CD14-positive monocyte (primary cell): ENCODE measurements around the gene MAP1LC3B. TPM values are rescaled to one million over a fixed set of nuclear protein-coding genes. Genes with fewer than 3 reads are reported as not detected.

Experiments used
- DNase-seq, 3 donors: peaks; one replicate each; pipeline ENCODE4 v3.0.0-alpha.2; 2011 to 2022
- H2AFZ ChIP-seq: 2 replicates; pipeline ENCODE4 v1.6.0; 2012; ENCODE audit warnings: mild to moderate bottlenecking, low read depth, low read length, inconsistent platforms; ENCODE audit not compliant: insufficient read depth, poor library complexity, severe bottlenecking
- H3K27ac ChIP-seq, 2 donors: 1 replicate in 1 of 2; 2 replicates in 1 of 2; pipeline ENCODE4 v1.5.1; 2012 to 2013; ENCODE audit warnings: low read length in 2 of 2, control low read depth in 1 of 2, inconsistent platforms in 1 of 2, low read depth in 1 of 2, mild to moderate bottlenecking in 1 of 2
- H3K27me3 ChIP-seq, 2 donors: one replicate each; pipeline versions ENCODE4 v1.6.0 to v1.6.1; 2011 to 2013; ENCODE audit warnings: low read length in 2 of 2; ENCODE audit not compliant: control insufficient read depth in 2 of 2, insufficient read depth in 2 of 2
- H3K36me3 ChIP-seq, 2 donors: replicated peaks in 1 of 2; 1 replicate in 1 of 2; 2 replicates in 1 of 2; pipeline versions ENCODE4 v1.5.1 to v1.6.1; 2012 to 2013; ENCODE audit warnings: low read length in 2 of 2, control low read depth in 1 of 2, inconsistent platforms in 1 of 2, mild to moderate bottlenecking in 1 of 2; ENCODE audit not compliant: insufficient read depth in 2 of 2, control insufficient read depth in 1 of 2
- H3K4me1 ChIP-seq, 2 donors: 1 replicate in 1 of 2; 2 replicates in 1 of 2; pipeline versions ENCODE4 v1.5.1 to v1.6.1; 2012 to 2013; ENCODE audit warnings: low read length in 2 of 2, control low read depth in 1 of 2, inconsistent platforms in 1 of 2, mild to moderate bottlenecking in 1 of 2, moderate library complexity in 1 of 2; ENCODE audit not compliant: insufficient read depth in 2 of 2, control insufficient read depth in 1 of 2
- H3K4me2 ChIP-seq: replicated peaks from 2 replicates; pipeline ENCODE3; 2012; ENCODE audit warnings: low read length, moderate library complexity, mild to moderate bottlenecking; ENCODE audit not compliant: poor library complexity, severe bottlenecking; ENCODE audit errors: extremely low read depth
- H3K4me3 ChIP-seq, 3 experiments: fragments of 200-600 bp in 1 of 3; sonication (generic) in 1 of 3; replicated peaks in 1 of 3; 1 replicate in 2 of 3; 2 replicates in 1 of 3; pipeline ENCODE4 v1.5.1; 2011 to 2013; ENCODE audit warnings: low read length in 3 of 3, mild to moderate bottlenecking in 3 of 3, control low read depth in 2 of 3, low read depth in 2 of 3, inconsistent platforms in 1 of 3, moderate library complexity in 1 of 3
- H3K79me2 ChIP-seq: 2 replicates; pipeline ENCODE4 v1.6.0; 2012; ENCODE audit warnings: mild to moderate bottlenecking, control low read depth, inconsistent platforms, low read length, moderate library complexity; ENCODE audit not compliant: insufficient read depth
- H3K9ac ChIP-seq: 2 replicates; pipeline ENCODE4 v1.6.0; 2017; ENCODE audit warnings: low read length, mild to moderate bottlenecking; ENCODE audit not compliant: insufficient read depth, poor library complexity, severe bottlenecking
- H3K9me3 ChIP-seq, 2 donors: replicated peaks in 1 of 2; 1 replicate in 1 of 2; 2 replicates in 1 of 2; pipeline versions ENCODE4 v1.5.1 to v1.6.1; 2012 to 2013; ENCODE audit warnings: low read length in 2 of 2, control low read depth in 1 of 2; ENCODE audit not compliant: control insufficient read depth in 1 of 2, insufficient read depth in 1 of 2
- H4K20me1 ChIP-seq: 2 replicates; pipeline ENCODE4 v1.6.0; 2012; ENCODE audit warnings: mild to moderate bottlenecking, low read length, control low read depth, moderate library complexity; ENCODE audit not compliant: insufficient read depth
- H3K27ac Mint-ChIP-seq, 7 donors: one replicate each; pipeline ENCODE4 v1.8.0; 2020; ENCODE audit warnings: mild to moderate bottlenecking in 7 of 7, mixed read lengths in 7 of 7, moderate library complexity in 6 of 7, inconsistent platforms in 2 of 7
- H3K27me3 Mint-ChIP-seq, 3 donors: one replicate each; pipeline ENCODE4 v1.8.0; 2021 to 2022; ENCODE audit warnings: low read depth in 3 of 3, mild to moderate bottlenecking in 3 of 3, mixed read lengths in 3 of 3, moderate library complexity in 3 of 3, inconsistent platforms in 1 of 3
- H3K36me3 Mint-ChIP-seq, 2 donors: one replicate each; pipeline ENCODE4 v1.8.0; 2020; ENCODE audit warnings: mixed read lengths in 2 of 2, inconsistent platforms in 1 of 2, mild to moderate bottlenecking in 1 of 2
- H3K4me1 Mint-ChIP-seq: one replicate; pipeline ENCODE4 v1.8.0; 2020; ENCODE audit warnings: mild to moderate bottlenecking, mixed read lengths
- H3K4me3 Mint-ChIP-seq, 2 donors: one replicate each; pipeline ENCODE4 v1.8.0; 2020; ENCODE audit warnings: mild to moderate bottlenecking in 2 of 2, mixed read lengths in 2 of 2, moderate library complexity in 1 of 2
- H3K9me3 Mint-ChIP-seq, 7 donors: one replicate each; pipeline ENCODE4 v1.8.0; 2020 to 2022; ENCODE audit warnings: mixed read lengths in 7 of 7, mild to moderate bottlenecking in 6 of 7, moderate library complexity in 6 of 7, inconsistent platforms in 2 of 7
- WGBS: methylation state at CpG from one replicate; pipeline ENCODE4 v1.1.5; 2013; ENCODE audit warnings: missing lambda C conversion rate; ENCODE audit not compliant: insufficient coverage; 5-methylcytosine and 5-hydroxymethylcytosine counted together
- intact Hi-C, 2 donors: fragments of 100-400 bp; cut with micrococcal nuclease; formaldehyde crosslinking; loops; one replicate each; pipeline versions ENCODE4 v1.15.0 to v1.15.1; 2023
- polyA plus RNA-seq, 3 donors: library from polyadenylated mRNA; depleted of rRNA in 1 of 3; unstranded in 2 of 3; stranded (reverse) in 1 of 3; fragments of 300-500 nt in 2 of 3; fragments of >200 nt in 1 of 3; fragmentation: Illumina TruSeq in 2 of 3; gene quantifications; 1 replicate in 2 of 3; 2 replicates in 1 of 3; pipeline ENCODE4 v1.2.3, GENCODE V29; 2012 to 2021
- TF ChIP-seq, protein P1 (sequence below): fragments of 200-600 bp; IDR thresholded peaks from one replicate; pipeline ENCODE4 v1.8.0; 2022; ENCODE audit warnings: antibody characterized with exemption, mild to moderate bottlenecking

MAP1LC3B gene
- polyA plus RNA-seq, 3 donors: 102 to 147 (median 140) TPM

DNA sequence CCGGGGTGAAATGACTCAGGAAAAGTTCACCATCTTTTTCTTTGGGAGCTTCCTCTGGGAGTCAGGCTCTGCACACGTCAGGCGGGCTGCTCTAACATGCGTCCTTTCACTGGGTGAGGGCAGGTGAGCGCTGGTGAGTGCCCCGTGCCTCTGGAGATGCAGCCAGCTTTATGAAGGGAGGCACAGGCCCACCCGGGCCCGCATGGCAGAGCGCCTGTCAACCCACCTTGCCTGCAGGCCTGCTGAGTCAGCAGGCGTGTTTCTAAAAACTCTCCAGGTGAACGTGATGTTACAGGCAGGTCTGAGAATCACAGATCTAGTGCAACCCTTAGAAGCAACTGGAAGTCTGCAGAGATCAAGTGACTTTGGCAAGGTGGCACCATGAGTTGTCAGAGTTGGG, 18.4 kb downstream of the MAP1LC3B start:
- no peak overlapping the region for H3K9ac ChIP-seq
- intact Hi-C loops: no loop called here
- peaks cover 2 to 3% (median 3%) of the 10 kb centered on the region in 3 donors for H3K27me3 Mint-ChIP-seq
- H3K4me2 ChIP-seq: no peak overlapping the region
- H3K4me1 Mint-ChIP-seq: peaks cover 12% of the 10 kb centered on the region
- peaks cover 0 to 2% (median 0%) of the 10 kb centered on the region in 7 donors for H3K9me3 Mint-ChIP-seq
- H4K20me1 ChIP-seq: peaks cover 8% of the 10 kb centered on the region
- H3K27ac Mint-ChIP-seq: peak overlapping the region in 1 of 7 donors; percentile 18
- no peaks in the 10 kb centered on the region for H3K9me3 ChIP-seq
- 97% methylated on average over 11 of the region's 11 CpGs for WGBS
- H3K36me3 Mint-ChIP-seq: peaks cover 66 to 79% of the 10 kb centered on the region in 2 donors
- H3K4me3 ChIP-seq: no peak overlapping the region
- peaks cover 7 to 17% of the 10 kb centered on the region in 2 donors for H3K4me1 ChIP-seq
- DNase-seq: no peak
- H2AFZ ChIP-seq: no peak overlapping the region
- TF ChIP-seq, protein P1, sequence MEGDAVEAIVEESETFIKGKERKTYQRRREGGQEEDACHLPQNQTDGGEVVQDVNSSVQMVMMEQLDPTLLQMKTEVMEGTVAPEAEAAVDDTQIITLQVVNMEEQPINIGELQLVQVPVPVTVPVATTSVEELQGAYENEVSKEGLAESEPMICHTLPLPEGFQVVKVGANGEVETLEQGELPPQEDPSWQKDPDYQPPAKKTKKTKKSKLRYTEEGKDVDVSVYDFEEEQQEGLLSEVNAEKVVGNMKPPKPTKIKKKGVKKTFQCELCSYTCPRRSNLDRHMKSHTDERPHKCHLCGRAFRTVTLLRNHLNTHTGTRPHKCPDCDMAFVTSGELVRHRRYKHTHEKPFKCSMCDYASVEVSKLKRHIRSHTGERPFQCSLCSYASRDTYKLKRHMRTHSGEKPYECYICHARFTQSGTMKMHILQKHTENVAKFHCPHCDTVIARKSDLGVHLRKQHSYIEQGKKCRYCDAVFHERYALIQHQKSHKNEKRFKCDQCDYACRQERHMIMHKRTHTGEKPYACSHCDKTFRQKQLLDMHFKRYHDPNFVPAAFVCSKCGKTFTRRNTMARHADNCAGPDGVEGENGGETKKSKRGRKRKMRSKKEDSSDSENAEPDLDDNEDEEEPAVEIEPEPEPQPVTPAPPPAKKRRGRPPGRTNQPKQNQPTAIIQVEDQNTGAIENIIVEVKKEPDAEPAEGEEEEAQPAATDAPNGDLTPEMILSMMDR: no peak
- H3K79me2 ChIP-seq: no peaks in the 10 kb centered on the region
- peaks cover 35 to 45% of the 10 kb centered on the region in 2 donors for H3K36me3 ChIP-seq
- H3K27me3 ChIP-seq: no peaks in the 10 kb centered on the region
- H3K4me3 Mint-ChIP-seq: no peak overlapping the region
- H3K27ac ChIP-seq: no peak overlapping the region

DNA sequence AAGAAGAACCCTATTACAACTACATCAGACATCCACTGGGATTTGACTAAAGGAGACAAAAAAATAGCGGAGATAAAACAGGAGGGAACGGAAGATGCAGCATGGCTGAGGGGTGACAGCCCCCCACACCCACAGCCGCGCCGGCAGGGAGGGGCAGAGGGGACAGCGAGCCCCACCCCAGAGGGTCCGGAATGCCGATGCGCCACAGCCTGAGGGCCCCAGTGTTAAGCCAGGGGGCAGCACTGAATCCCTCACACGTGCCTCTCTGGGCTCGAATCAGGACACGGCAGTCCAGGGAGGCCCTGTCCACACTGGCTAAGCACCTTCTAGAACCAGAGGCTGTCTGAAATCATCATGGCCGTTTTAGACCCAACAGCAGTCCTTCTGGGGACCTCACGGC, 18.8 kb downstream of the MAP1LC3B start:
- H3K9me3 Mint-ChIP-seq: peaks cover 0 to 2% (median 0%) of the 10 kb centered on the region in 7 donors
- H3K27me3 Mint-ChIP-seq: peaks cover 1 to 3% (median 2%) of the 10 kb centered on the region in 3 donors
- H3K36me3 Mint-ChIP-seq: peaks cover 65 to 79% of the 10 kb centered on the region in 2 donors
- WGBS: 95% methylated on average over 14 of the region's 14 CpGs
- peaks cover 8% of the 10 kb centered on the region for H4K20me1 ChIP-seq
- H3K4me1 ChIP-seq: peaks cover 7 to 17% of the 10 kb centered on the region in 2 donors
- H3K36me3 ChIP-seq: peaks cover 35 to 42% of the 10 kb centered on the region in 2 donors
- no peak for DNase-seq
- H3K9me3 ChIP-seq: no peaks in the 10 kb centered on the region
- TF ChIP-seq, protein P1: no peak
- no peak overlapping the region for H3K4me3 ChIP-seq
- no peak overlapping the region for H3K9ac ChIP-seq
- H3K27me3 ChIP-seq: no peaks in the 10 kb centered on the region
- H3K4me1 Mint-ChIP-seq: peaks cover 12% of the 10 kb centered on the region
- H3K4me3 Mint-ChIP-seq: no peak overlapping the region
- no peak overlapping the region for H3K4me2 ChIP-seq
- H3K79me2 ChIP-seq: no peaks in the 10 kb centered on the region
- intact Hi-C loops: no loop called here
- H3K27ac Mint-ChIP-seq: no peak overlapping the region
- H2AFZ ChIP-seq: no peak overlapping the region
- no peak overlapping the region for H3K27ac ChIP-seq
